ENCODE measurements around the gene SH2D7.

The SH2D7 gene

DNA sequence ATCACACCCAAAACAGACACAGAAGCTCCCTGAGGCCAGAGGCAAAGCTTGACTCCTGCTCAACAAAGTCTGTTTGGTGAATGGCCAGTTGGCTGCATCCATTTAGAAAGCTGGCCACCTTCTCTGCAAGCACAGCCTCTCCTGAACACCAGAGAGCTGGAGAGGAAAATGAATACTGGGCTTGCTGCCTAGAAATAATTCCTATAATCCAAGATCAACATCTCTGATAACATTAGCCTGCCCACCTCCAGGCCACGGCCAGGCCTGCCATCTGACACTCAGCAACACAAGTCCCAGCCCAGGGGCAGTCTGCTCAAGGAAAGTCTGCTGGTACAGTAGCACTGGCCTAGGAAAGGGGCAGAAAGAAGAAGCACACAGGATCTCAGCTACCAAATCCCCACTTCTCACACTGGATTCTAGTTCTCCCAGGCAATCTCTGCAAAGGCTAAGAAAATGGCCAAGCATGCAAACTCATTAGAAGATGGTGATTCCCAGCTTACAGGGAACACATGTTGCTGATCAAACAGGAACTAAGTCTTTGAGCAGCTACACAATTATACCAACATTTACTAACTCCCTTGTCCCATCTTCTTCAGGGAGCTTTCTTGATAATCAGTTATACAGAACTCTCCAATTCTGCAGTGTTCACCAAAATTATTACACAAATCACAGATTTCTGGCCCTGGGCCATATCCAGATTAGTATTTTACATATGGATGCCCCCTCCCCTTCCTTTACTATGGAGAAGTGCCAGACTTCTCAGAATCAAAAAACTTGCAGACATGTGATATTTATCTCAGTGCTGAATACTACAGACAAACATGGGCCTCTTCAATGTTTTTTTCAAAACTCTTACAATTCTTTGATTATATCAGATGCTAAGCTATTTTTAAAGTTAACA, 24.8 kb upstream of the SH2D7 start:
- TF ChIP-seq ZNF274 (IDR thresholded peaks at IDR 0.05; ENCODE audit: low read depth, low read length): no peak
- no peak overlapping the region for H3K4me3 ChIP-seq (ENCODE audit: low read length)

DNA sequence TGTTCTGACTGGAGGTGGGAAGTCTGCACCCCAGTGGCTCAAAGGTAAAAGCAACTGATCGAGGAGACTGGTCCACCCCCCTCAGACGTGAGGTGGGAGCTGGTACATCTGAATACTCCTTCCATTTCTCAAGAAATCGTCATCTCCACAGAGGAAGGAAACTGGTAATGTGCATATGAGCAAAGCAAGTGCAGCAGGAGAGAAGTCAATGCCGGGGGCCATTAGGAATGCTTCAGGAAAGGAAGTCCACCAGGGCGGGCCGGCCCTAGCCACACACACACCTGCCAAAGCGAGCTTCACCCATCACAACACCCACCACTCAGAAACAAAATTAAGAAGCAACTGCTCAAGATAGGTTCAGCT, 23.3 kb upstream of the SH2D7 start:
- no peak for TF ChIP-seq ZNF274 (IDR thresholded peaks at IDR 0.05; ENCODE audit: low read depth, low read length)
- H3K4me3 ChIP-seq (ENCODE audit: low read length): peak overlapping the region; percentile 58; the same call in 1 of the 2 replicates

DNA sequence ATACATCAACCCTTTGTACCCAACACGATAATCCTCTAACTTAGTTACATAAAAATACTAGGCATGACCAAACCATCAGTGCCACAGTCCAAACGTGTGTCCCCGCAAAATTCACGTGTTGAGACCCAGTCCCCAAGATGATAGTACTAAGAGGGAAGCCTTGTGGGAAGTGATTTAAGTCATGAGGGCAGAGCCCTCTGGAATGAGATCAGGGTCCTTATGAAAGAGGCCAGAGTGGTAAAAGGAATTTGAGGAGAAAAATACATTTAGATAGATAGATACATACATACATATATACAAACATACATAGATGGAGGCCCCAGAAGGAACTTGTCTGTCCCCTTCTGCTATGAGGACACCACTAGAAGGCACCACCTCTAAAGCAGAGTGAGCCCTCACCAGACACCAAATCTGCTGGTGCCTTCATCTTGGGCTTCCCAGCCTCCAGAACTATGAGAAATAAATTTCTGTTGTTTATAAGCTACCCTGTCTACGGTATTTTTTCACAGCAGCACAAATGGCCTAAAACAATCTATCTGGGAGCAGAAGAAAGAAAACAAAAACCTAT, 22.8 kb upstream of the SH2D7 start:
- peak overlapping the region; percentile 58; the same call in 1 of the 2 replicates for H3K4me3 ChIP-seq (ENCODE audit: low read length)
- no peak for TF ChIP-seq ZNF274 (IDR thresholded peaks at IDR 0.05; ENCODE audit: low read depth, low read length)

DNA sequence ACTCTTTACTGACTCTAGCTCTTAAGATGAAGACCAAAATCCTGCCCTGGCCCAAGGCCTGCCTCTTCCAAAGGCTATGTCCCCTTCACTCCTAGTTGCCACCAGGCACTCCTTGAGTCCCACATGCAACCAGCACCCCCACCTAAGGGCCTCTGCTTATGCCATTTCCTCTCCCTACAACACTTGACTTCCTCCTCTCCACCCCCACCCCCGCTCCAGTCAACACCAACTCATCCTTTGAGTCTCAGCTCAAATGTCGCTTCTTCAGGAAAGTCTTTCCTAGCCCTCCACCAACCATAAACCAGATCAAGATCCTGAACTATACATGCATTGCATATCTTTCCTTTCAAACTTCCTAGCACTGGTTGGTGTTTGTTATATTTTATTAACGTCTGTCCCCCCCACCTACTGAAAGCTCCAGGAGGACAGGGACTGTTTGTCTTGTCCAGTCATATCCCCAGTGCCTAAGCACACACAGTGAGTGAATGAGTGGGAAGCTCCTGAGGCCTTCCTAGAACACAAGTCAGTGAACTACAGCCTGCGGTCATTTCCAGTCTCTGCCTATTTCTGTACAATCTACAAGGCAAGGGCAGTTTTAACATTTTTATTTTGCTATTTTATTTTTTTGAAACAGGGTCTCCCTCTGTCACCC, 22.2 kb upstream of the SH2D7 start:
- no peak for TF ChIP-seq ZNF274 (IDR thresholded peaks at IDR 0.05; ENCODE audit: low read depth, low read length)
- peak overlapping the region; percentile 58; the same call in 1 of the 2 replicates for H3K4me3 ChIP-seq (ENCODE audit: low read length)

DNA sequence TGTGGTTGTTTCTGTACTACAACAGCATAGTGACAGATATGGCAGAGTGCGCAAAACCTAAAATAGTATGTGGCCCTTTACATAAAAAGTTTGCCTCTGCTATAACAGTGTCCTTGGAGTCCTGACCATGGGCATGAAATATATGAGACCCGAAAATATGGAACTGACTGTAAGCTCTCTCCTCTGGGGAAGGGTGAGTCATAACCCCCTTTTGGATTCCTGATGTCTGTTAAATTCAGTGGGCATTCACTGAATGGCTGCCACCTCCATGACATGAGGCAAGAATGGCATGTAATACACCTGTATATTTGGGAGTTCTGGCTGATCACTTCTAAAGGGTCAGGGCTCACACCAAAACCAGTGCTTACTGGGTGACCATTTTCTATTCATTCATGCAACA, 21.0 kb upstream of the SH2D7 start:
- TF ChIP-seq ZNF274 (IDR thresholded peaks at IDR 0.05; ENCODE audit: low read depth, low read length): no peak
- H3K4me3 ChIP-seq (ENCODE audit: low read length): no peak overlapping the region

DNA sequence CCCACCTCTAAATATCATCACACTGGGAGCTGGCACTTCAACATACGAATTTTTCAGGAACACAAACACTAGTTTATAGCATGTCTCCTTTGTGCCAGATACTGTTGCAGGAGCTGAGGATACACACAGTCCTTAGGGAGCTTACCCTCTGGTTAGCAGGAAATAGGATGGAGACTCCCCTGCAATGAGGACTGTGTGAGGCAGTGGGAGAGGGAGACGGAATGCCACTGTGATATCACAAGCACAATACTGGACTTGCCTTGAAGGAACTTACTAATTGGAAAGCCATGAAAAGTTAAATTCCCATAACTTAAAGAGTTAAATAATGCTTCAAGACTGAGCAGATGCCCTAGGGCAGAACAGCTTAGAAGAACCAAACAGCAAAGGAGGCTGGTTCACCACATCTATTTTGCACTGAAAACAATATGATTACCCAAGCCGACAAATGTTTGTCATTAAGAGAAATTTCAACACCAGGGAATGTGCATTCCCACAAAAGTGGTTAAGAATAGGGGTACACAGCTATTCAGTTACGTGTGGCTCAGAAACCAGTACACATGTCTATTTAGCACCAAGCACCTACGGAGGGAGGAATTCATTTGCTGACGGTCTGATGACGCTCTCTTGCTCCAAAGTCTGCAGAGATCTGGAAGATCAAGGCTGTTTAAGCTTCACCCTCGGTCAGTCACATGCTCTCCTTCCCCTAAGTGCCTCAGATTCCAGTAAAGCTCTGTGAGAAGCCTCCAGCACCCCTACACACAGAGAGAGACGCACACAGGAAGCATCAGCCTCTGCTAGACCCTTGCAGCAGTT, 20.1 kb upstream of the SH2D7 start:
- TF ChIP-seq ZNF274 (IDR thresholded peaks at IDR 0.05; ENCODE audit: low read depth, low read length): no peak
- H3K4me3 ChIP-seq (ENCODE audit: low read length): no peak overlapping the region

DNA sequence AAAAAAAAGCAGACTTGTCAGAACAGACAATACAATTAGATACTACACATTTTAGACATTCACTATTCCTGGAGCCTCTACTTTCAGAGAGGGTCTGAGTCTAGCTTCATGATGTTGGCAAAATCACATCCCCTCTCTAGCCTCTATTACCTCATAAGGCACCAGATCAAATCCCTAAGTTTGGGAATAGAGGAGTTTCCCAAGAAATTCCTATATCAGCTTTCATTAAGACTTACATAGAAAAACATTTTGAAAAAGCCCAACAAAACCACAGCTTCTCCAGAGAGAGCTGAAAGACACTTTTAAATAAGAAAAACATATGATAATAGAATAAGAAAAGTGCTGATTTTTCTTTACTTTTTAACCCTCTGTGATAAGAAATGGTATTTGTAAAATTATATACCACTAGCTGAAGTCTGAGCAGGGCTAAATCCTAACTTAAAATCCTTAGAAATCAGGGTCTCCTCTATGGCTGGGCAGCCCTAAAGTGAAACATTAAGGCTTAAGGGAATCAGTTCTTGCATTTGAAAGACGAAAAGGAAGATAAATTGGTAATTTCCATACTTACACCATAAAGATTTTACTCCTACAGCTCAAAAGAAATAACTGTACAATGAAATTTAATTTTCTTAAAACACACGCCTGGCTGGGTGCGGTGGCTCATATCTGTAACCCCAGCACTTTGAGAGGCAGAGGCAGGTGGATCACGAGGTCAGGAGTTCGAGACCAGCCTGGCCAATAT, 19.1 kb upstream of the SH2D7 start:
- no peak overlapping the region for H3K4me3 ChIP-seq (ENCODE audit: low read length)
- TF ChIP-seq ZNF274 (IDR thresholded peaks at IDR 0.05; ENCODE audit: low read depth, low read length): no peak

DNA sequence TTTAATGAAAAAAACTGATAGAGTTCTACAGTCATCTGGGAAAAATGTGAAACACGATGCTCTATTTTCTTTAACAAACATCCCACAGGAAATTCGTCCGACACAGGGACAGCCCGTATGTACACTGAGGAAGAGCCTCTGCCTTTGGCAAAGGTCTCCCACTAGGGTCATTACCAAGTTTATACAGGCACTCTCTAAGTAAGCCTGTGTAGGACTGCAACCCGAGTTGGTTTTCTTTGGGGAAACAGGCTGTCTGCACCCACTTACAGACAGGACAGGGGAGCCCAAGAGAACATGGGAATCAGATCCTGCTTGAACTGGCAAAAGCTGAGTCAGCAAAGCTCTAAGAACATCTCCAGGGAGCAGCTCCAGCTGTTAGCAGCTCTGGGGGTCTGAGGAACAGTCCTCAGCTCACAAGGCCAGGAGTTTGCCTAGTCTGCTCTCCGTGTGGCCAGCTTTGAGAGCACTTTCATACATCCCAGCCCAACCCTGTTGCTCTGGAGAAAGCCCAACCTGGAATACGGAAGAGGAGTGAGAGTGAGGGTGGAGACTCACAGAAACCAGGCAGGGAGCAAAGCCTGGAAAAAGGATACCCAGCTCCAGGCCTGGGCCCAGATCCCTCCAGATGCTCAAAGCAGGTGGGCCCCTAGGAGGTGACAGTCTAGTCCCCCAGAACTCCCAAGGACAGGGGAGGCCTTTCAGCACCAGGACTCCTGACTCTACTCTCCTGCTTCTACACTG, 16.7 kb upstream of the SH2D7 start:
- no peak for TF ChIP-seq ZNF274 (IDR thresholded peaks at IDR 0.05; ENCODE audit: low read depth, low read length)
- peak overlapping the region; percentile 79; the same call in 1 of the 2 replicates for H3K4me3 ChIP-seq (ENCODE audit: low read length)

DNA sequence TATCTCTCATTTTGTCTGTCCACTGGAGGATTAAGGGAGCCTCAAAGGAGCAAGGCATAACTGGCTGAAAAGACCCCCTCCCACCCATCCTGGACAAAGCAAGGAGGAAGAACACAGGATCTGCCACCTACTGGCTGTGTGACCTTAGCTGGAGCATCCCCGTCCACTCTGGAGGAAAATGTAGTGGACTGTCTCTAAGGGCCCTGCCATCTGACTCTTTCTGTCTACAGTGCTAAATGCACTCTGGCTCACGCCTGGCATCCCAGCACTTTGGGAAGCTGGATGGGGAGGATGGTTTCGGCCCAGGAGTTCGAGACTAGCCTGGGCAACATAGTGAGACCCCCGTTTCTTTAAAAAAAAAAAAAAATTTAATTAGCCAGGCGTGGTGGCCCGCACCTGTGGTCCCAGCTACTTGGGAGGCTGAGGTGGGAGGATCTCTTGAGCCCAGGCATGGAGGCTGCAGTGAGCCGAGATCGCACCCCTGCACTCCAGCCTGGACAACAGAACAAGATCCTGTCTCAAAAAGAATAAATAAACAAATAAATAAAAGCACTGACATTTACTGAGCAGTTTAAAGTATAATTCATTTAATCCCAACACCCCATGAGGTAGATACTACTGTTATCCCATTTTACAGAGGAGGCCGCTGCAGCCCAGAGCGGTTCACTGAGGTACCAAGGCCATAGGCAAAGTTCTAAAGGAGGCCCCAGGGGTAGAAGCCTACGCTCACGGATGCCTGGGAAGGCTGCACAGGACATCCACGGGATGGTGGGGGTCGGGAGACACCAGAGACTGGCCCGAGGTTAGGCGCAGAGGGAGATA, 15.9 kb upstream of the SH2D7 start:
- TF ChIP-seq ZNF274 (IDR thresholded peaks at IDR 0.05; ENCODE audit: low read depth, low read length): no peak
- H3K4me3 ChIP-seq (ENCODE audit: low read length): peak overlapping the region; percentile 79

DNA sequence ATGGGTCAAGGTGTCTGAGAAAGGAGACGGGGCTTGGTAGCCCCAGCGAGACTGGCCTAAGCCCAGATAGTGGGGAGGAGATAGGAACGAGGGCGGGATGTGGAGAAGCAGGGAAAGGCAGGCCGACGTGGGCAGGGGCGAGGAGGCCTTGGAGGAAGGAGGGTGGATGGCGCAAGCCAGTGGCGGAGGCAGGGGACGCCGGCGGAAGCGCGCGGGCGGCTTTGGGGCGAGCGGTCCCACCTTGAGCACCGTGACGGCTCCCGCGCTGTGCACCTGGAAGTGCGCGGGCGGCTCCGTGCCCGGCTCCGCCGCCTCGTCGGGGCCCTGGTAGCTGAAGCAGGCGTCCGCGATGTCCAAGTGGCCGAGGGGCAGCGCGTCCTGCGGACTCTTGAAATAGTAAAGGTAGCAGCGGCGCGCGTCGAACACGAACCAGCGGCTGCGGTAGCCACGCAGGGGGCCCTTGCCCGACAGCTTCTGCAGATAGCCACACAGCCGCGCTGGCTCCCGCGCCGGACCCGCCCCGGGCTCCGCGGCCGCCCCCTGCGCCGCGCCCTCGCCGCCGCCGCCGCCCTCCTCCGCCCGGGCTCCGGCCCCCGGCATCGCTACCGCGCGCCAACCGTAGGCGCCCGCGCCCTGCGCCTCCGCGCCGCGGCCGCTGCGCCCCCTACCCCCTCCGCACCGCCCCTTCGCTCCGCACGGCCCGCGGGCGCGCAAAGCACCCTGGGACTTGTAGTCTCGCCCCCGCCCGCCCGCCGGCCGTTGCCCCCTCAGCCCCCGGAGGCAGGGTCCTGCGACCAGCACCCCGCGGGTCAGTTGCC, 15.1 kb upstream of the SH2D7 start, which contains the start of gene TBC1D2B:
Gene TBC1D2B (minus strand): TSS at position 659 of the 818 bp plus-strand sequence. CDS start 59 bp downstream, at position 600.
- TF ChIP-seq ZNF274 (IDR thresholded peaks at IDR 0.05; ENCODE audit: low read depth, low read length): no peak

DNA sequence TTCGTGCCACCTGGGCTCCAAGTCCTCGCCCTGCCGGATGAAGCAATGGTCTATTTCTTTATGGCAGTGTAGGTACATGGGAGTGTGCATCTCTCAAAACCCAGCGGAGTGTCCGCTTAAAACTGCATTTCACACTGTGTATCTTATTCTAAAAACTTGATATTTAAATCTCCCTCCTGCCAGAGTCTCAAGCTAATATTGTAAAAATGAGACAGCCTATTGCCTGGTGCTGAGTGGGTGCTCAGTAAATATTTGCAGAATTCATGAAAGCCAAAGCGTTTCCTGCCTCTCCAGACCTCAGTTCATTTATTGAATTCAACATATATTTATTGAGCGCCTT, 14.5 kb upstream of the SH2D7 start:
- TF ChIP-seq ZNF274 (IDR thresholded peaks at IDR 0.05; ENCODE audit: low read depth, low read length): no peak

More for the DNA sequence above, 15.1 kb upstream of the SH2D7 start, which contains the start of gene TBC1D2B:
- peak within 1 kb of the TSS; percentile 79 for H3K4me3 ChIP-seq (ENCODE audit: low read length)

More for the DNA sequence above, 14.5 kb upstream of the SH2D7 start:
- H3K4me3 ChIP-seq (ENCODE audit: low read length): peak overlapping the region; percentile 79

Measured in GM08714 (cell line).